HG03575 (cell line): ENCODE results near the gene SLC6A7.

Experiments
- ATAC-seq: cut with Tn5 transposase; IDR thresholded peaks from one replicate; pipeline ENCODE4 v1.9.1; 2021; ENCODE audit not compliant: unreplicated experiment, insufficient number of reproducible peaks, low FRiP score; ENCODE audit errors: extremely low read depth

SLC6A7 gene

DNA sequence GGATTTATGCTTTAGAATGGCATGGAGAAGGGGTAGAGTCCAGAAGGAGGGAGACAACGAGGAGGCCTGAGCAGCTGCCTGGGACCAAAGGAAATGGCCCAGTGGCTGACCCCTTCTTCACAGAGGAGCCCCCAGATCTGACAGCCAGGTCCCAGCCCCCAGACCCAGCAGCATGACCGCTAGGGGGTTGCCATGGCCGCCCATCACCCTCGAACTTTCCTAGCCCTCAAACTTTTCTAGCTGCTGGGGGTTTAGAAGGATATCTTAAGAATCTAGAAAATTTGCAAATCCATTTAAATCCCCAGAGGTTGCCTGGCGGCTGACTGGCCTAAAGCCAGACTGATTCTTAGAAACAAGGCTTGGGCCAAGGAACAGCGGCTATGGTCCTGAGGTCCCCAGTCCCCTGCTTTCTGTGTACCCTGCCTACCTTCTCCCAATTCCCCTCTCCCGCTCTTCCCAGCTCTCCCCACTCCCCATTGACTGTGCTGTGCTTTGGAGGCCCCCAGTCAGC lies 35.2 kb upstream of the SLC6A7 start:
- ATAC-seq: no peak

DNA sequence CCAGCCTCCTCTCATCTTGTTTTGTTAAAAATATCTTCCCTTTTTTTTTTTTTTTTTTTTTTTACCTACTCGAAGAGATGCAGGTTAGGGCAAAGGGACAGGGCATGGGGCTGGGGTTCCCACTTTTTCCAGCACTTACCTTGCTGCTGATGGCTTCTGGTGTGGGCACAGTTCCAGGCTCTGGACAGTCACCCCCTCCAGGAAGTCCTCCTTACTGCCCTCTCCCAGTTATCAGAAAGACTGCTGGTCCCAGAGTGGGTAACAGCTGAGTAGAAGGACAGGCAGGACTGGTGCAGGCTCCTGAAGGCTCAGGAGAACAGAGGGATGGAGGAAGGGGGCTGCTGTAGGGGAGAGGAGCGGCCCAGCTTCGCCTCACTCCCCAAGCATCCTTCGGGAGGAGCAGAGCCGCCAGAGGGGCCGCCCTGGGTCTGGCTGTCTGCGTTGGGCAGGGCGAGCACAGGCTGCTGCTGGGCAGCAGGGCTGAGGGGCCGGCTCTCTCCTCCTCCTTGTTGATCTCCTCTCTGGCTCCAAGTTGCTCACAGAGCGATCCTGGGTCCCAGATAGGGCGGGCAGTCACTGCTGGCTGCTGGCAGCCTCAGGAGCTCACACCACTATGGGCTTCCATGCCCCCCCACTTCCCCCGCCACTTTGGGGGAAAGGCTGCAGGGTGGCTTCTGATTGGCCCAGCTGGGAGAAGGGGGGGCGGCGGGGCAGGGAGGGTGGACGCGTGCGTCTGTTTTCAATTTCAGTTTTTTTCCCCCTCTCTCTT lies 34.4 kb upstream of the SLC6A7 start, which contains the start of gene PDGFRB:
TSS of gene PDGFRB (minus strand) at position 588 of the 769 bp plus-strand sequence. CDS start 18,798 bp downstream, outside the sequence.
- ATAC-seq: no peak

GRCh38 chr5:150156027-150156368 lies 33.9 kb upstream of the SLC6A7 start:
- ATAC-seq: no peak

DNA sequence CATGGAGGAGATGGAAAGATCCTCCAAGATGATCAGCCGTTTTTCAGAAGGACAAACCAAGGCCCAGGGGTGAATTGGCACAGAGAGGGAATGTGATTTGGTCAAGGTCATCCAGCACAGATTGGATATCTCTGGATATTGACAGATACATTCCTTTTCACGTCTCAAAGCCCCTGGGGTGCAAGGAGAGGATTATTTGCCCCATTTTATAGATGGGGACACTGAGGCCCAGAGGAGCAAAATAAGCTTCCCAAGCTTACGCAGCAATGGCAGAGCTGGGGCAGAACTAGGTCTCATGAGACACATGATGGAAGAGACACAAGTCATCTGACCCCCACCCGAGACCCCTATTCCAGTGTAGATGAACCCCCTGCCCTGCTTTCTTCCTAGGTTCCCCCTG lies 33.3 kb upstream of the SLC6A7 start:
- no peak for ATAC-seq

GRCh38 chr5:150157168-150157567 lies 32.7 kb upstream of the SLC6A7 start:
- ATAC-seq: no peak

DNA sequence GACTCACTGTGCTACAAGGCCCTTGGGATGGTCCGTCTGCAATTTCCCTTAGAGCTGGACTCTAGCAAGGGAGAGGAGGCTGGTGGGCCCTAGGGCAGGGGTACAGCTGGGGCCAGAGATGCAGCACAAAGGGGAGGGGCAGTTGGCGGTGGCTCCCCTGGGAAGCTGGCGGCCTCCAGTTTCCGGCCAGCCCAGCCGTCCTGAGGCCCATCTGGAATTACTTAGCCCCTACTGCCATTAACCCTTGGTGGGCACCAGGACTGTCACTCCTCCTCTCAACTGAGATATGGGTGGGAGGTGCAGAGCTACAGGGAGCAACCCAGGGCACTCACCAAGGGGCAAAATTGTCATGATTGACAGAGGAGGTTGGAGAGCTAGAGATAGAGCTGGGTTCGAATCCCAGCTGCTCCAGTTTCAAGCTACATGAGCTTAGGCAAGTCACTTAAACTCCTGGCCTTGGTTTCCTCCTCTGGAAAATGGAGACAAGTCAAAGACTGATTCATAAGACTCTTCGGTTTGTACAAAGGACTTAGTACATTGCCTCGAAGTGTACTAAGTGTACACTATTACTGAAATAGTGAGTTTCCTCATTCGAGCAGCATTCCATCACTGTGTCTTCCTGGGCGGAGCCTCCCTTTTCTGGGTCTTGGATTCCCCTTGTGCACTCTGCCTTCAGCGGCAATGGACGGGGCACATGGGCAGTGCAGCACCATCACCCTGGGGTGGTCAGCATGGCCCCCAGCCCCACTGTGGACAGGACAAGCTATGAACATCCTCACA lies 31.5 kb upstream of the SLC6A7 start:
- no peak for ATAC-seq

- ATAC-seq: no peak
Observed at GRCh38 chr5:150159031-150159430, 30.8 kb upstream of the SLC6A7 start.

- ATAC-seq: no peak
Observed at GRCh38 chr5:150159741-150160179, 30.1 kb upstream of the SLC6A7 start.

GRCh38 chr5:150160448-150161081 lies 29.3 kb upstream of the SLC6A7 start:
- ATAC-seq: no peak

- no peak for ATAC-seq
Observed at GRCh38 chr5:150161242-150162141, 28.4 kb upstream of the SLC6A7 start.

DNA sequence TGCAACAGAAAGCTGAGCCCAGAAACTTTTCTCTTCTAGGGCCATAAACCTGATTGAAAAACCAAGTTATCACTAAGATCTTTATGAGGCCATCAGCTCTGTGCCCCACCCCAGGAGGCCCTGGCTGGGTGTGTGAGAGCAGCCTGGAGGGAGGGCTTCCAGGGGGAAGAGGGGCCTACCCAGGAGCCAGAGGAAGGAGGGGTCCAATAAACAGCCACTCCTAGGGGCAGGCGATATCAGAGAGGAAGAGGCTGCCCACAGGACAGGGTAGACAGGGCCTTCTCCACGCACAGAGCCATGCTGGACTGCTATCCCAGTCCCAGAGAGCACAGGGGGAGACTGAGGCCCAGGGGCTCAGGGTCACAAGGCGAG lies 27.7 kb upstream of the SLC6A7 start:
- no peak for ATAC-seq

- no peak for ATAC-seq
Observed at GRCh38 chr5:150163035-150163434, 26.8 kb upstream of the SLC6A7 start.

DNA sequence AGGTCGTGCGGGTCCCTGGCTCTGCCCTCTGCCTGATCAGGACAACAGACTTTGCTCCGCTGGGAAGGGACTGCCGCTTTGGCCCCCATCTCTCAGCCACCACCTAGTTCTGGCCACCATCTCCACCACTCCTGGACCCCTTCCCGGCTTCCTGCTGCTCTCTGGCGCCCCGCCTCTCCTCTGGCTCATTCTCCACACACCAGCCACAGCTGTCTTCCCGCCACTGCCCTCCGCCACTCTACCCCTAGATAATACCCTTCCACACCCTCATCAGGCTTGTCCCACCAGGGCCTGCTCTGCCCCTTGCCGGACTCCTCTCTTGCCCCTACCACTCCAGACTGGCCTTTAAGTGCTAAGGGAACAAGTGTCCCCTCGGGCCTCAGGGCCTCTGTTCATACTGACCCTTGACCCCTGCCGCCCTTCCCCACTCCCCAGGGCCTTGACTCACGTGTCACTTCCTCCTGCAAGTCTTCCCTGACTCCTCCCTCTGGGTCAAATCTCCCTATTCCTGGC lies 26.3 kb upstream of the SLC6A7 start:
- no peak for ATAC-seq

DNA sequence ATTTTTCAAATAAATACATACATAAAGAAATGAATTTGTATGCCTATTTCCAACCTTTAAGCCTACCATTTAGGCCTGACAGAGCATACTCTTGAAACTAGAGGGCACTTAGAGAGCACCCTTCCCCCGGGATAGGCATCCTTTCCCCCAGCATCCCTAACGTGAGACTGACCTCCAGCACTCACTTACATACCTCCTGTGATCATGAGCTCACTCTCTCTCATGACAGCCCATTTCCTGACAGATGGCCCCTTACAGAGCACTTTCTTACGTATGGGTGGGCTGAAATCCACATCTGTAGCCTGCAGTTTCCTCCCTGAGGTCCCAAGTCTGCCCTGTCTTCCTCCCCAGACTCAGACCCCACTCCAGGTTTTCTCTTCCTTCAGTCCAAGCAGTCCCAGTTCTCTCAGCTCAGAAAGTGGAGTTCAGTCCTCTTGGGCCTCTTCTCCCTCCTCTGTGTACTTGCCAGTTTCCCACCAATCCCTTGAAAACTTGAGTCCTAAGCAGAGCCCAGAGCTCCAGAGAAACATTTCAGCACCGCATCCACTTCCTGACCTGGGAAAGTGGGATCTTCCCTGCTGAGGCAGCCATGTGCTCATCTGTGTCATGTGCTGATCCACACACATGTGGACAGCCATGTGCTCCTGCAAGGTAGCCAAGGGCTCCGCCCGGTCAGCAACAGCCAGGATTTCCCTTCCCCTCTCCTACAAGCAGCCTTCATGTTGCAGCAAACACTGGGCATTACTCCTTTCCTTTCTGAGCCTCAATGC lies 25.5 kb upstream of the SLC6A7 start:
- ATAC-seq: no peak

DNA sequence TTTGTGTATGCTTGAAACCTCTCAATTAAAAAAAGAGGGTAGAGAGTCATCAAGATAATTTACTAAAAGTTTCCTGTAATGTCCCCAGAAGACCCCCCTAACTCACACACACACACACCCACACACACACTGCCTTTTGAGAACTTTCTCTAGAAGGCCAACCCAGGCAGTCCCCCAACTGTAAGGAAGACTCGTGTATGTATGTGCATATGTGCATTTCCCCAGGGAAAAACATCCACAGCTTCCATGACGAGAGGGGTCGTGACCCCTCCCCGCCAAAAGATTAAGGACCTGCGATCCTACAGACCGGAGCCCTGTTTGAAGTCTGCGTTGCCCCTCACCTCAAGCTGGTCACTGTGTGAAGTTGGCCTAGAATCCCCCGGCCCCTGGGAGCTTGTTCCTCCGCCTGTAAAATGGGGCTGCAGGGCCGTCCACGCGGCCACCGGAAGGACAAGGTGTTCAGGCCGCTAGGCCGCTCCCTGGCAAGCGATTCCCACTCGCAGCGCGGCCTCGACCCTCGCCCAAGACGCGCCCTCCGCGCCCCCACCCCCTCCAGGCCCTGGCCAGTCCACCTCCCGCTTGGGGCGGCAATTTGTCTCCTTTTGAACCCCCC lies 23.7 kb upstream of the SLC6A7 start:
- no peak for ATAC-seq

DNA sequence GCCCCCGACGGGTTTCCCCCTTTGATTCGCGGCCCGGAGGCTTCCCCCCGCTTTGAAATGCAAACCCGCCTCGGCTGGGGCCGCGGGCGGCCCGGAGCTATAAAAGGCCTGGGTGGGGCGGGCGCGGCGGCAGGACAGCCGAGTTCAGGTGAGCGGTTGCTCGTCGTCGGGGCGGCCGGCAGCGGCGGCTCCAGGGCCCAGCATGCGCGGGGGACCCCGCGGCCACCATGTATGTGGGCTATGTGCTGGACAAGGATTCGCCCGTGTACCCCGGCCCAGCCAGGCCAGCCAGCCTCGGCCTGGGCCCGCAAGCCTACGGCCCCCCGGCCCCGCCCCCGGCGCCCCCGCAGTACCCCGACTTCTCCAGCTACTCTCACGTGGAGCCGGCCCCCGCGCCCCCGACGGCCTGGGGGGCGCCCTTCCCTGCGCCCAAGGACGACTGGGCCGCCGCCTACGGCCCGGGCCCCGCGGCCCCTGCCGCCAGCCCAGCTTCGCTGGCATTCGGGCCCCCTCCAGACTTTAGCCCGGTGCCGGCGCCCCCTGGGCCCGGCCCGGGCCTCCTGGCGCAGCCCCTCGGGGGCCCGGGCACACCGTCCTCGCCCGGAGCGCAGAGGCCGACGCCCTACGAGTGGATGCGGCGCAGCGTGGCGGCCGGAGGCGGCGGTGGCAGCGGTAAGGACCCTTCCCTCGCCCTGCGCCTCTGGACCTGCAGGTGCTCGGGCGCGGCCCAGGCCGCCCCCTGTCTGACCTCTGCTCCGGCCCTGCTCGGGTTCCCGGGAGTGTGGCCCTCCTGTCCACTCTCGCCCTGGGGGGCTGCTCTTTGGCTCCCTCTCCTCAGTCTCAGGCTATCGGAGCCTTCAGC lies 23.0 kb upstream of the SLC6A7 start, which contains the start of gene CDX1:
TSS of gene CDX1 (plus strand) at position 129 of the 862 bp plus-strand sequence. CDS start at position 228, 99 bp downstream.
- no peak for ATAC-seq

GRCh38 chr5:150167512-150167850 lies 22.4 kb upstream of the SLC6A7 start:
- ATAC-seq: no peak
